DOHH2 (cell line): ENCODE measurements around the gene SLC35F4.

Experiments
- H3F3A ChIP-seq: fragments of 200-600 bp; sonication (generic), shearing (Covaris generic); 2 replicates; pipeline ENCODE4 v1.6.0; 2016; ENCODE audit warnings: antibody characterized with exemption, mild to moderate bottlenecking; ENCODE audit not compliant: control insufficient read depth, insufficient read depth
- H3K27ac ChIP-seq: fragments of 200-600 bp; sonication (generic); 2 replicates; pipeline ENCODE4 v1.5.1; 2014; ENCODE audit warnings: low read depth, mild to moderate bottlenecking, low read length, moderate library complexity
- H3K27me3 ChIP-seq: fragments of 200-600 bp; sonication (generic); 2 replicates; pipeline ENCODE4 v1.6.1; 2014; ENCODE audit warnings: mild to moderate bottlenecking, low read length, mixed read lengths; ENCODE audit not compliant: control insufficient read depth
- H3K36me3 ChIP-seq: fragments of 200-600 bp; sonication (generic); 2 replicates; pipeline ENCODE4 v1.6.1; 2014; ENCODE audit warnings: mild to moderate bottlenecking, low read length, moderate library complexity, mixed read lengths; ENCODE audit not compliant: control insufficient read depth
- H3K4me1 ChIP-seq: fragments of 200-600 bp; sonication (generic); 2 replicates; pipeline ENCODE4 v1.6.1; 2014; ENCODE audit warnings: mild to moderate bottlenecking, low read length, mixed read lengths; ENCODE audit not compliant: control insufficient read depth
- H3K4me2 ChIP-seq: fragments of 200-600 bp; sonication (generic); 2 replicates; pipeline ENCODE4 v1.6.0; 2014; ENCODE audit warnings: mild to moderate bottlenecking, low read length, moderate library complexity
- H3K4me3 ChIP-seq: fragments of 200-600 bp; sonication (generic); 2 replicates; pipeline ENCODE4 v1.5.1; 2014; ENCODE audit warnings: mild to moderate bottlenecking, low read length, mixed read lengths
- H3K79me2 ChIP-seq: fragments of 200-600 bp; sonication (generic); 2 replicates; pipeline ENCODE4 v1.6.1; 2014; ENCODE audit warnings: mild to moderate bottlenecking, low read length, mixed read lengths; ENCODE audit not compliant: control insufficient read depth
- H3K9me2 ChIP-seq: fragments of 200-600 bp; sonication (generic); replicated peaks from 2 replicates; pipeline ENCODE4 v1.6.1; 2014; ENCODE audit warnings: mild to moderate bottlenecking, low read length, mixed read lengths; ENCODE audit not compliant: control insufficient read depth
- H3K9me3 ChIP-seq: fragments of 200-600 bp; sonication (generic); 2 replicates; pipeline ENCODE4 v1.6.1; 2014; ENCODE audit warnings: antibody characterized with exemption, low read length, mixed read lengths; ENCODE audit not compliant: control insufficient read depth, insufficient read depth
- H4K20me1 ChIP-seq: fragments of 200-600 bp; sonication (generic); 2 replicates; pipeline ENCODE4 v1.6.0; 2014; ENCODE audit warnings: low read depth, mild to moderate bottlenecking, antibody characterized with exemption, low read length, moderate library complexity; ENCODE audit not compliant: control insufficient read depth, insufficient read depth
- EZH2phosphoT487 ChIP-seq: fragments of 200-600 bp; sonication (generic); IDR thresholded peaks from 2 replicates; pipeline ENCODE4 v1.6.1; 2017; ENCODE audit warnings: borderline replicate concordance, mild to moderate bottlenecking, antibody characterized with exemption, low read length, moderate library complexity, mixed read lengths
- TF ChIP-seq, protein P1 (sequence below): fragments of 200-600 bp; sonication (generic); IDR thresholded peaks from one replicate; pipeline ENCODE4 v1.5.1; 2014; ENCODE audit warnings: antibody characterized with exemption, mild to moderate bottlenecking, low read depth, low read length; ENCODE audit not compliant: poor library complexity, severe bottlenecking

SLC35F4 gene

DNA sequence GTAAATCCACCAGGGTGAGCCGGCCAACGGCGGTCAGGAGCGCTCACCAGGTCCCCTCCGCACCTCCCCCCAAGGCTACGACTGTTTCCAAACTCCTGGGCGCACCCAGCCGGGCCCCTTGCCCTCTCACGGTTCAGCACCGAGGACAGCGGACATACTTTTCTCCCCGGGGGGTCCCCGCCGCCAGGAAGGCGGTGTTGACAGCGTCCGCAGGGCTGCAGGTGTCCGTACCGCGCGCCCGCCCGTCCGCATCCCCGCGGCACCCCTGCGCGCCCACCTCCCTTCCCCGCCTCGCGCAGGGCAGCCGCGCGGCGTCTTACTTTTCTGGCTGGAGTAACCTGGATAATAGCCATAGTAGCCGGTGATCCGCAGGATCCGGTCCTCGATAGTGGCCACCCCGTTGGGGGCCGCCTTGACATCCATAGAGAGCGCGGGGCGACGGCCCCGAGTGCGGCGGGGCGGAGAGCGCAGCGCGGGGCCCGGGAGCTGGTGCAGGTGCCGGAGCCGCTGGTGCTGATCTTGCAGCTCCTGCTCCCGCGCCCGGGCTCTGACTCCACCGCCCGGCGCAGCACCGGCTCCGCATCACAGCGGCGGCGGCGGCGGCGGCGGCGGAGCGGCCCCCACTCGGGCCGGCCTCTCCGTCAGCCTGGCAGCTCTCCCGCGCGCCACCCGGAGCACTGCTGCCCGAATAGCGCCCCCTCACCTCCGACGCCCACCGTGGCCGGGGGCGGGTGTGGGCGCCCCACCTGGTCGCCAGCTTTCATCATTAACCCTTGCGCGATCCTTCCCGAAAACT is at the start of gene SLC35F4:
Gene SLC35F4, minus strand, starts transcription at position 690 of the 796 bp plus-strand sequence.
- Histone ChIP-seq H4K20me1 (no peaks in the 10 kb centered on the region), H3K36me3 (no peaks in the 10 kb centered on the region), H3K27ac (no peak within 1 kb of the TSS), H3K4me2 (no peak within 1 kb of the TSS), H3F3A (no peaks in the 10 kb centered on the region), H3K79me2 (no peaks in the 10 kb centered on the region), H3K9me2 (no peaks in the 10 kb centered on the region), H3K27me3 (no peaks in the 10 kb centered on the region), H3K4me3 (no peak within 1 kb of the TSS), H3K4me1 (no peaks in the 10 kb centered on the region), H3K9me3 (no peaks in the 10 kb centered on the region)
- no peak for TF ChIP-seq EZH2phosphoT487
- TF ChIP-seq, protein P1, sequence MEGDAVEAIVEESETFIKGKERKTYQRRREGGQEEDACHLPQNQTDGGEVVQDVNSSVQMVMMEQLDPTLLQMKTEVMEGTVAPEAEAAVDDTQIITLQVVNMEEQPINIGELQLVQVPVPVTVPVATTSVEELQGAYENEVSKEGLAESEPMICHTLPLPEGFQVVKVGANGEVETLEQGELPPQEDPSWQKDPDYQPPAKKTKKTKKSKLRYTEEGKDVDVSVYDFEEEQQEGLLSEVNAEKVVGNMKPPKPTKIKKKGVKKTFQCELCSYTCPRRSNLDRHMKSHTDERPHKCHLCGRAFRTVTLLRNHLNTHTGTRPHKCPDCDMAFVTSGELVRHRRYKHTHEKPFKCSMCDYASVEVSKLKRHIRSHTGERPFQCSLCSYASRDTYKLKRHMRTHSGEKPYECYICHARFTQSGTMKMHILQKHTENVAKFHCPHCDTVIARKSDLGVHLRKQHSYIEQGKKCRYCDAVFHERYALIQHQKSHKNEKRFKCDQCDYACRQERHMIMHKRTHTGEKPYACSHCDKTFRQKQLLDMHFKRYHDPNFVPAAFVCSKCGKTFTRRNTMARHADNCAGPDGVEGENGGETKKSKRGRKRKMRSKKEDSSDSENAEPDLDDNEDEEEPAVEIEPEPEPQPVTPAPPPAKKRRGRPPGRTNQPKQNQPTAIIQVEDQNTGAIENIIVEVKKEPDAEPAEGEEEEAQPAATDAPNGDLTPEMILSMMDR, result no peak

DNA sequence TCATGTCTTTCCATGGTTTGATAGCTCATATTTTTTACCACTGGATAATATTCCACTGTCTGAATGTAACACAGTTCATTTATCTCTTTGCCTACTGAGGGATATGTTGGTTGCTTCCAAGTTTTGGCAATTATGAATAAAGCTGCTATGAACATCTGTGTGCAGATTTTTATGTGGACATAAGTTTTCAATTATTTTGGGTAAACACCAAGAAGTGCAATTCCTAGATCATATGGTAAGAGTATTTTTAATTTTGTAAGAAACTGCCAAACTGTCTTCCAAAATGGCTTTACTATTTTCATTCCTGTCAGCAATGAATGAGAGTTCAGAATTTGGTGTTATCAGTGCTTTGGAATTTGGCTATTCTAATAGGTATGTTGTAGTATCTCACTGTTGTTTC is 43.7 kb upstream of the SLC35F4 start:
- Histone ChIP-seq H3K36me3 (no peaks in the 10 kb centered on the region), H4K20me1 (no peaks in the 10 kb centered on the region), H3K9me3 (no peaks in the 10 kb centered on the region), H3K79me2 (no peaks in the 10 kb centered on the region), H3K27me3 (no peaks in the 10 kb centered on the region), H3K4me1 (no peaks in the 10 kb centered on the region), H3F3A (no peaks in the 10 kb centered on the region), H3K9me2 (no peaks in the 10 kb centered on the region), H3K4me3 (no peak overlapping the region), H3K27ac (no peak overlapping the region), H3K4me2 (no peak overlapping the region)
- TF ChIP-seq, protein P1, result no peak
- no peak for TF ChIP-seq EZH2phosphoT487

DNA sequence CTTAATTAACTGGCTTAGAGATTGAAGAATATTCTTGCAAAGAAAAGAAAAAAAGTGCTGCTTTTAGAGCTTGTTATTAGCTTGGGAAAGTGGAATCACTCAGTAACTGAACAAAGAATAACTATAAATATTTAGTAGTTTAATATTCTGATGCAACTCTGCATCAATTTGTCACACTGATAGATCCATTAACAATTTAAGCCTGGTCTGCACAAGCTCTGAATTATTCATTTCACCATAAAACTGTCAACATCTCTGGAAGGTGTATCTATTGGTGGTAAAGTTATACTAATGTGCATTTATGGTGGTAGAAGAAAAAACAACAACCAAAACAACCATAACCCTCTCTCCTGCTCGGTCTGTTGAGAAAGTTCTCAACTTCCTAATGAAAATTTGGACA is 38.1 kb upstream of the SLC35F4 start:
- Histone ChIP-seq H3K4me2 (no peak overlapping the region), H3K4me3 (no peak overlapping the region), H3K4me1 (no peaks in the 10 kb centered on the region), H4K20me1 (no peaks in the 10 kb centered on the region), H3K9me3 (no peaks in the 10 kb centered on the region), H3K36me3 (no peaks in the 10 kb centered on the region), H3K9me2 (no peaks in the 10 kb centered on the region), H3F3A (no peaks in the 10 kb centered on the region), H3K27ac (no peak overlapping the region), H3K27me3 (no peaks in the 10 kb centered on the region), H3K79me2 (no peaks in the 10 kb centered on the region)
- no peak for TF ChIP-seq EZH2phosphoT487
- TF ChIP-seq, protein P1, result no peak
